GM18519 (cell line): ENCODE results near the gene PLN.

Experiments used
- ATAC-seq: cut with Tn5 transposase; IDR thresholded peaks from one replicate; pipeline ENCODE4 v1.9.1; 2021; ENCODE audit warnings: mild to moderate bottlenecking, moderate library complexity; ENCODE audit not compliant: unreplicated experiment, low FRiP score

PLN gene

GRCh38 chr6:118536478-118536877, 11.6 kb upstream of the PLN start:
- ATAC-seq, result no peak

- ATAC-seq, result no peak
Measured at GRCh38 chr6:118537574-118537973, 10.5 kb upstream of the PLN start.

- ATAC-seq, result no peak
Measured at GRCh38 chr6:118542184-118542952, 5.7 kb upstream of the PLN start.

- no peak for ATAC-seq
Measured at GRCh38 chr6:118544105-118544504, 4.0 kb upstream of the PLN start.

- ATAC-seq, result no peak
Measured at GRCh38 chr6:118546164-118546879, 1.8 kb upstream of the PLN start.

GRCh38 chr6:118546880-118547218, 1.2 kb upstream of the PLN start:
- no peak for ATAC-seq

- ATAC-seq, result no peak
Measured at GRCh38 chr6:118548613-118549012, 517 bp downstream of the PLN start.

- ATAC-seq, result peak; percentile 87
Measured at GRCh38 chr6:118551063-118552053, 3.3 kb downstream of the PLN start.

- no peak for ATAC-seq
Measured at GRCh38 chr6:118553132-118553531, 5.0 kb downstream of the PLN start.

GRCh38 chr6:118554698-118555097, 6.6 kb downstream of the PLN start:
- no peak for ATAC-seq

GRCh38 chr6:118558464-118559217, 10.5 kb downstream of the PLN start:
- no peak for ATAC-seq

GRCh38 chr6:118559659-118560058, 11.6 kb downstream of the PLN start:
- ATAC-seq, result peak; percentile 58

- ATAC-seq, result no peak
Measured at GRCh38 chr6:118562248-118562647, 14.2 kb downstream of the PLN start.

GRCh38 chr6:118562959-118563358, 14.9 kb downstream of the PLN start:
- ATAC-seq, result no peak

- ATAC-seq, result peak; percentile 100
Measured at GRCh38 chr6:118565311-118565960, 17.3 kb downstream of the PLN start.

GRCh38 chr6:118567974-118568373, 19.9 kb downstream of the PLN start:
- no peak for ATAC-seq

GRCh38 chr6:118569498-118569897, 21.4 kb downstream of the PLN start:
- ATAC-seq, result no peak

- no peak for ATAC-seq
Measured at GRCh38 chr6:118571121-118571520, 23.0 kb downstream of the PLN start.

- ATAC-seq, result no peak
Measured at GRCh38 chr6:118574051-118574865, 26.2 kb downstream of the PLN start.
